Activated CD4-positive, CD25-positive, alpha-beta regulatory T cell treated with anti-CD3 and anti-CD28 coated beads, Interleukin-2, amount 50 U/mL, for 72 hours (primary cell): ENCODE data around the gene APAF1.
"Not testable (repeated sequence)": the region's sequence is repeated elsewhere in the genome, so short reads cannot be mapped to it uniquely, and the experiment has no call there.

Experiments used
- DNase-seq: peaks from one replicate; pipeline ENCODE4 v3.0.0; 2021

Gene APAF1

DNA sequence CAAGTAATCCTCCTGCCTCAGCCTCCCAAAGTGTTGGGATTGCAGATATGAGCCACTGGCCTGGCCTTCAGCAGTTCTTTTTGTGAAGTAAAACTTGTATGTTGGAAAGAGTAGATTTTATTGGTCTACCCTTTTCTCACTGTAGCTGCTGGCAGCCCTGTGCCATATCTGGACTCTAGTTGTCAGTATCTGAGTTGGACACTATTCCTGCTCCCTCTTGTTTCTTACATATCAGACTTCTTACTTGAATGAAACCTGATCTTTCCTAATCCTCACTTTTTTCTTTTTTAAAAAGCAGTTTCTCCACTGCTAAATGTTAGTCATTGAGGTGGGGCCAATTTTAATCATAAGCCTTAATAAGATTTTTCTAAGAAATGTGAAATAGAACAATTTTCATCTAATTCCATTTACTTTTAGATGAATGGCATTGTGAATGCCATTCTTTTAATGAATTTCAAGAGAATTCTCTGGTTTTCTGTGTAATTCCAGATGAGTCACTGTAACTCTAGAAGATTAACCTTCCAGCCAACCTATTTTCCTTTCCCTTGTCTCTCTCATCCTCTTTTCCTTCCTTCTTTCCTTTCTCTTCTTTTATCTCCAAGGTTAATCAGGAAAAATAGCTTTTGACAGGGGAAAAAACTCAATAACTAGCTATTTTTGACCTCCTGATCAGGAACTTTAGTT lies 88.7 kb downstream of the APAF1 start:
- no peak for DNase-seq

DNA sequence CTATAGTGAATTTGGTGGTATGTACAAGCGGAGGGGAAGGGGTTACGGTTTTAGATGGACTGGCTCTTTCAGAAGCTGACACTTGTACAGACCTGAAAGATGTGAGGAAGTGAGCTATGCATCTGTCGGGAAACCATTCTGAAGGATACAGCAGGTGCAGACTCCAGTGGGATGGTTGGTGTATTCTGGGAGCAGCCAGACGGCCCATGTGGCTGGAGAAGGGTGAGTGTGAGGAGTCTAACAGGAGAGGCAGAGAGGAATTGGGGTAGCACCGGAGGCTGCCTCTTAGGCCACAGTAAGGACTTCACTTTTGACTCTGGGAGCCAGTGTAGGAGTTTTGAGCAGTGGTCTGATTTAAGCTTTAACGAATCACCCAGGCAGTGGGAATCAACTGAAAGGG lies 90.7 kb downstream of the APAF1 start:
- DNase-seq: no peak

DNA sequence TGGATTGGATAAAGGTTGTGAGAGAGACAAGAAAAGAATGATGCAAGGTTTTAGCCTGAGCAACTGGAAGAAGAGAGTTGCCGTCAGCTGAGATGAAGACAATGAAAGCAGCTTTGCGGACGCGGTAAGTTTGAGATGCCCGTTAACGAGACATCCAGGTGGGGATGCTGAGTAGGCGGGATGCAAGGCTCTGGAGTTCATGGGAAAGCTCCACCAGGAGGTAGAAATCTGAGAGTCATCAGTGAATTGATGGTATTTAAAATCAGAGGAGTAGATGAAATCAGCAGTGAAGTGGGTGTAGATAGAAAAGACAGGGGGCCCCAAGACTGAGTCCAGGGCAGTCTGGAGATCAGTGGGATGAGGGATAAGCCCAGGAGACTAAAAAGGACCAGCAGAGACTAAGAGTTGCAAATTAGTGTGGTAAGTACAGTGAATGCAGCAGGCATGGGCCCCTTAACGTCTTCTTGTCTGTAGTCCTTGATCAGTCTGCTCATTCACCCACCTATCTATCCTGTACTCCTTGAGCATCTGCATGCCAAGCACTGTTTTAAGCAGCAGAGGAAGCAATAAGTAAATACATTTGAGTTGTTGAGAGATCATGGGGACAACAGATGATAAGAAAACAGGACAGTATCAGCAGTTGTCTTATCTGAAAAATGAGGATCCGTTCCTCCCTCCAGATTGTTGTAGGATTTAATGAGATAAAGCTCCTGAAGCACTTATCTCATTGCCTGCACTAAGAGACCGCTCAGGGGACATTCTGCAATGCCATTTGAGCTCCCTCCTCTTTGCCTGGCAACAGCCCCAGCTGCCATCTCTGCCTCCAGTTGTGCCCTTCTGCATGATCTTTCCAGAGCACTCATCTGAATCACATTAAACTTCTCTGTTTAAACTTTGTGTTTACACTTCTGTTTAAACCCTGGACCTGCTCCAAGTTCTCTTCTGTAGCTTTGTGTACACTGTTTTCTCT lies 91.5 kb downstream of the APAF1 start:
- DNase-seq: no peak

DNA sequence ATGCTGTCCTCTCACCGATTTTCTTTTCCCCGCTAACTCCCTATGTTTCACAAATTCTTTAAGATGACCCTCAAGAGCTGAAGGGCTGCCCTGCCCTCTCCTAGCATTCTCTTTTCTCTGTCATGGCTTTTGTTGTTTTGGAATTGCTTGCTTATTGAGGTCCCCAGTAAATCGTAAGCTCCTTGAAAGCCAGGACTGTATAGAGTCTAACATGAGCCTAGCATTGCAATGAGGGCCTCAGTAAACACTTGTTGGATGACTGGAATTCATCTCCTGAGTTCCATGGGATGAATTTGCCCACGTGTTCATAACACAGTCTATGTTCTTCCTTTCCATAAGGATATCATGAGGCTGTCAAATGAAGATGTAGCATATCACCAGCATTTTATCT lies 92.2 kb downstream of the APAF1 start:
- no peak for DNase-seq

DNA sequence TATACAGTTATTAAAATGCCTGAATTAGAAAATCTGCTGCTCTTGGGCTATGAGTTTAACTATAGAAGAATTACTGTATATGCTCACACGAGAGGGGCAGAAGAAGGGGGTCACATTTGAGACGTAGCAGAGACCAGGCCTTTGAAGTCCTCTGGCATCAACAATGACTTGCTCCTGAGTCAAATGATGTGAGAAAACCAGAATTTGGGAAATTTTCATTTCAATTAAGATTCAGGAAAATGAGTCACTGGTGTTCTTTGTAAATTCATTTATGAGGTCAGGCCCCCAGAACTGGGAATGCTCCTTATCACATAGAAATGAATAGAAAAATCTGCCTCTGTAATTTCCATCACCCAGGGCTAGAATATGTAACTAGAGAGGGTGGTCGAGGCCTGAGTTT lies 92.9 kb downstream of the APAF1 start:
- no peak for DNase-seq

DNA sequence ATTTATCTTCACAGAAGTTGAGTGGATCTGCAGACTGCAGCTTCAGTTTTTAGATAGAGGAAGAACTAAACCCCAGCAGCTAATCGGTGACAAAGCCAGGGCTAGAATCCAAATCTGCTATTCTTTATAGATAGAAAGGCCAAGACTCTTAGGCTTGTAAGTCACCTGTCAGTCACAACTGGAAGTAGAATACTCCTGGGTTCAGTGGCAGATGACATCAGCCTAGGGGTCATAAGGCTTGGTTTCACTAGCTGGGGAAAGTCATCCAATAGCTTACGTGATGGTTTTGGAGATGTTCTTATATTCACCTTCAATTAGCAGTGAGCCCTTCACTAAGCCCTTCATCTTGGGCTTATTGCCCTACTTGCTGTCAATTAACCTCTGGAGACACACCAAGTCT lies 93.4 kb downstream of the APAF1 start:
- no peak for DNase-seq

DNA sequence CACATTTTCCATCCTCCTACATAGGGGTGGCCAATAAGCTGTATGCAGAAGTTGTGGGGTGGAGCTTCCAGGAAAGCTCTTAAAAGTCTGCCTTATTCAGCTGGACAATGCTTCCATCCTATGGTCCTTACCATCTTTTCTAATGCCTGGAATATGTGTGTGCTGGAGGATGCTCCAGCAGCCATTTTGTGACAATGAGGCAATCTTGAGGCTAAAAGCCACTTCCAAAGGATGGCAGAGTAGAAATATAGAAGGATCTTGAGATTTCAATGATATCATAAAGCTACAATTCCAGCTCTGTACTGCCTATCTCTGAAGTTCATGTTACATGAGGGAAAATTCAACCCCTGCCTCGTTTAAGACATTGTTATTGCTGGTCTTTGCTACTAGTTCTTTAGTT lies 95.7 kb downstream of the APAF1 start:
- DNase-seq: no peak

DNA sequence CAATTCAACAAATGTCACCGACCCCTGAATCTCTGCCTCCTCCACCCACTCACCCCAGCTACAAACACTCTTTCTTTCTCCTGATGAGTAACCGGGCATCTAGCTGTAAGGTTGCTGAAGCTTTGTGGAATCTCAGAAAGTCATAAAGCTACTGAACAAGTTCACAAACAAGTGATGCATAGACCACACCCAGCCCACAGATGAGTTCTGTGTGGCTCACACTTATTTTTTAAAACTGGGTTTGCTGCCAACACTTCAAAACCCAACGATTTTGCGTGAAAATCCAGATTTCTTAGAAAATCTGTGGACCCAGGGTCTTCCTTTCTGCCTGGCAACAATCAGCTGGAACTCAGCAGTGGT lies 96.1 kb downstream of the APAF1 start:
- DNase-seq: no peak

DNA sequence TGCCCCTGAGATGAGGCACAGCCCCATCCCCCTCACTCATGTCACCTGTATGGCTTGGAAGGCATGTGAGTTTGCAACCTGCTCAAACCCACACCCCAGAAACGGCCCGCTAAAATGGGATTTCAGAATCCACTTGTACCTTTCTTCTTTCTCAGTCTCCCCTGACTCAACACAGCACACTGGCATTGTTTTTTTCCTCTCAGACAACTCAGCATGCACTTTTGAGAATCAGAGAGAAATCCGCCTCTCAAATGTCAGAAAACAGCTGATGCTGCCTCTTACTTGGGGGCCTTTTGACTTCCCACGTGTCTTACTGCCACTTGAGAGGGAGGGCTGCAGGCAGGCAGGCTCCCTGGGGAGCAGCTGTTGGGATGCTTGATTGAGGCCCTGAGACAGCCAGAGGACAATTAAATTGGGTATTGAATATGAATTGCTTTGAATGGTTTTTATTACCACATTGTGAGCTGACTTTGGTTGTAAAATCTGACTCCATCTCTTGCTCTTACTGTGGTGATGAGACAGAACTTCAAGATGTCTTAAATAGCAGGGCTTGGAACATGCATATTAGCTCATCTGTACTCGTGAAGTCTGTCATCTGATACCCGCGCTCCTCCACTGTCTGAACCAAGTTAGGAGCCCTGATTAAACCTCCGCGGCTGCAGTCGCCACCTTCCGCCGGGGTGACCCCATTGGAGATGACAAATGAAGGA lies 96.6 kb downstream of the APAF1 start:
- DNase-seq: no peak

DNA sequence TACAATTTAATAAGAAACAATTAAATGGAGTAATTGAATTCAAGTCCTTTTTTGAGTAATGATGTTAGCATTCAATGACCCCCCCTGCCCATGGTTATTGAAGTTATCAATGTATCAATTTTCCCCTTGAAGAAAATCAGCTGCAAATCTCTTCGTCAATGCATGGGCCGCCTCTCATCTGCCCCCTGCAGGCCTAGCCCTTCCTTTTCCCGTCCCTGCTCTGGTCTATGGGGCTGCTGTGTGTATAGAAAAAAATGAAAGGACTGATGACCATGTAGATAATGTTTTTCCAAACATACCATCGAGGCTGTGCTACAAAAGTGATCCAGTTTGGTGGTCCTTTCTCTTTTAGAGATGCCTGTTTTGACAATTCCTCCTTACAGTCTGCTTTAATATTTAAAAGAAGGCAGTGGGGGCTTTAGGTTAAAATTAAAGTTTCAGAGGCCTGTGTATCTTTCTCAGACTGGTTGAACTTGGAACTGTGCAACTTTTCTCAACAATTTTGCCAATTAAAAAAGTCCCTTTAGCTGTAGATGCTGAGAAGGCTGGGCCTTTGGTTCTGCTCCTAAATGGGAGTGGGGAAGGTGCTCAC lies 98.4 kb downstream of the APAF1 start:
- DNase-seq: no peak

DNA sequence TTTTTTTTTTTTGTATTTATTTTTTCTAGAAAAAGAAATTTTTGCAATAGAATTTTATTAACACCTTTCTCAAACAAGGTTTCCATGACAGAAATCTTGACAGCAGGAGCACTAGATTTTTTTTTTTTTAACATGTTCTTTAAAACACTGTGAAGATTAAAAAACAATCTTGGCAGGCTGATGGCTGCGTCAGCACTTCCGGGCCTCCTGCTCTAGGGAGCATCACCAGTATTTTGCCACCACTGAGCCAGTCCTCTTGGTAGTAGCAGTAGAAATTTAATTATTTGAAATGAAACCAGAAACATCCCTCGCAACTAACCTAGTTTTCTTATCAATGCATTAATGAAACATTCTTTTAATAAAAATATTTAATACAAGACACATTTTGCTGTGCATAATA lies 99.6 kb downstream of the APAF1 start:
- DNase-seq: no peak

DNA sequence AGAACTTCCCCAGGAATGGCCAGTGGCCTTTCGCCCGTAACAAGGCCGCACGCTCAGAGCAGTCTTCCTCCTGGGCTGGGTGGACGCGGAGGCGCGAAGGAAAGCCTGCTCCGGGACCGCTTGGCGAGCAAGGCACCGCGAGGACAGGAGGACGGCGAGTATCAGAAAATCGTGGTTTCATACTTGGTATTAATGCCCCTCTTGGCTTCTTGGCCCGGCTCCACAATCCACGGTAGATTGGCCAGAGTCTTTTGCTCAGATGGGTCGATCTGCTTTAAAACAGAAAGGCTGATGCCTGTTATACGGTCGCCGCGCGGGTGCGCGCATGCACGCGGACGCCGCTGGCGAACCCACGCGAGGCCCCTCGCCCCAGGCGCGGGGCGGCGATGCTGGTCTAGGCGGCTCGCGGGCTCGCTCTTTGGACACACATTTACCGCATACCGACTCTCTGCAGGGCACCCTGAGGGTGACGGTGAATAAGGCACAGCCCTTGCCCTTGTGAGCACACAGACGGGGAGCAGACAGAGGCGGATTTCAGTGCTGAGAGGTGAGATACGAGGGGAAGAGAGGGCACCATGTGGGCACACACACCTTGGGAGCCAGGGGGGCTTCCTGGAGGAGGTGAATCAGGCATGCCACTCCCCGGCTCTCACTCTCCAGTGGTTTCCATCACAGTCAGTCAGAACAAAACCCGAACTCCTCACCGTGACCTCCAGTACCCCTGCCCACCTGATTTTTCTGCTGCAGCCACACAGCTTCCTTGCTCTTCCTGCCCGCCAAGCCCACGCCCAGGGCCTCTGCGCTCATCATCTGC lies 100.7 kb downstream of the APAF1 start:
- DNase-seq: peak; percentile 39

DNA sequence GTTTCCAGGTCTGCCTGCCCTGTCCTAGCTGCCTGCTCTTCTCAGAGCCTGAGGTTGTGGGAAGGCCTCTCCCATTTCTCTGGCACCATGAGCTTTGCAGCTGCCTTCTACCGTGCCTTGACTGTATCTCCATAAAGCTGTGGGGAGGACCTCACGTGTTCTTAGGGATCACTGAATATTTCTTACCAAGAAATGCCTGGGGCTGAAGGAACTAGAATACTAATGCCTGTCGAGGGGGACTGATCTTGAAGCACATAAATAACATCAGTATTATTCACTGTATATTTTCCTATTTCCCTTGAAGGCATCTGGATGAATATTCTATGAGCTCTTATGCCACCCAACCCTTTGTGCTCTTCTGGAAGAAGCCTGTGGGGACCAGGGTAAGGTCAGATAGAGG lies 103.4 kb downstream of the APAF1 start:
- no peak for DNase-seq

DNA sequence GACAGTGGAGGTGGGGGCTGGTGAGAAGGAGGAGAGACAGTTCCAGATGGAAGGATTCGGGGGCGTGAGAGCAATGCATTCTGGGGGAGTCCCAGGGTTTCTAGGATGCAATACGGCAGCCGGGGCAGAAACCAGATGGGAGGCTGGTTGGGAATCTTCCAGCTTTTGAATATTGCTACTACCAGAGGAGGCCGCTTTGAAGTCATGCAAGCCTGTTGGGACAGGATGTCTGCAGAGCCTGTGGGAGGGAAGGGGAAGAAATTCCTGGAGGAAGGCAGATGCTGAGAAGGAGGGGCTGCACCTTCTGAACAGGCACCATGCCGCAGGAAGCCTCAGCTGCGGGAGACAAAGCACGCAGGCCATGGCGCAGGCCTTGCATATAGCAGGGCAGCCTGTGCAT lies 105.4 kb downstream of the APAF1 start:
- DNase-seq: no peak

DNA sequence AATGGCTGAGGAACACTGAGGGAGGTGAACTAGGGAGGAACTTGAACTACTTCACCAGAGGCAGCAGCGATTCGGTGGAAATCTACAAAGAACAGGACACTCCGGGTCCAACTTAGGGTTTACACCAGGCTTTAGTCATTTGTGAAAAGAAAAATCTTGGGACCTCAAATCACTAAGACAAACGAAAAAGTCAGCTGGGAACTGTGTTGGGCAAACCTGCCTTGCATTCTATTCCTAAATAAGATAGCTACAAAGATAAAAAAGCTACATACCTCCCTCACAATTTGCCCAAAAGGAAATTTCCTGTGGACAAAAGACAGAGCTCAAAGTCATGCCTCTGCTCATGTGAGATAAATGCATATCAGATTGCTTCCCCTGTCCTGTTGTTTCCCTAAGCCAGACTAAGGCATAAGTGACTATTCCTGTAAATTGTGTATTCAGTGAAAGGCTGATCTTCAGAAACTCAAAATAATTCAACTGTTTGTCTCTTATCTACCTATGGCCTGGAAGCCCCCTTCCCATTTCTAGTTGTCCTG lies 106.6 kb downstream of the APAF1 start:
- DNase-seq: no peak

DNA sequence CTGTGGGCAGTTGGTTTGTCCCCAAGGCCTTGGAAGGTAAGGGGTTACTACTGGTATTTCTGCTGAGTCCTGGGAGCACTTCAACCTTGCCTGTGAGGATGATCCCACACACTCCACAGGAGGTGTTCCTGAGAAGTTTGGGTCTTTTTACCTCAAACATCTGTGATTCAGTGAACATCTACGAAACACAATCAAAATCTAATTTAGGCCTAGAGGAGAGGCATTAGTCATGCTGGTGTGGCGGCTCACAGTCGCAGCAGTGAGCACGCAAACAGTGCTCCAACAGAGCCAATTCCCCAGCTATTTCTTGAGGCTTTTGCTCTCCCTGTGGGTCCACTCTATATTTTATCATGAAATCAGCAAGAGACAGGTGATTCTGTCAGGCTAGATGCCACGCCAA lies 107.6 kb downstream of the APAF1 start:
- no peak for DNase-seq

DNA sequence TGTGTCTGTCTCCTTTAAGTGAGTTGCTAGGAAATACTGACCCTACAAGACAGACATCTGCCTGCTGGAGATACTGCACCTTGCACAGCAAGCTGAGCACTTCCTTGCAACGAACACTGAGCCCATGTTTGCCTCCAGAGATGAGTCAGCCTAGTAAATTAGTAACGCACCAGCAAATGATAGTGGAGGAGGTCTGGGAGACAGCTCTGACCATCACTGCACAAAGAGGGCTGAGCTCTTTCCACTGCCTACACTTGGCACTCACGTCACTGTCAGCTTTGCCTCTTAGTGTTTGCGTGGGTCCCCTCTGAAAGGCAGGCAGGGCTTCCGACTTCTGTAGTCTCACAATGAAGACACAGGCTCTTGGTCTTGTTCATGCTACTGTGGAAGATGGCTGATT lies 109.0 kb downstream of the APAF1 start:
- DNase-seq: no peak

DNA sequence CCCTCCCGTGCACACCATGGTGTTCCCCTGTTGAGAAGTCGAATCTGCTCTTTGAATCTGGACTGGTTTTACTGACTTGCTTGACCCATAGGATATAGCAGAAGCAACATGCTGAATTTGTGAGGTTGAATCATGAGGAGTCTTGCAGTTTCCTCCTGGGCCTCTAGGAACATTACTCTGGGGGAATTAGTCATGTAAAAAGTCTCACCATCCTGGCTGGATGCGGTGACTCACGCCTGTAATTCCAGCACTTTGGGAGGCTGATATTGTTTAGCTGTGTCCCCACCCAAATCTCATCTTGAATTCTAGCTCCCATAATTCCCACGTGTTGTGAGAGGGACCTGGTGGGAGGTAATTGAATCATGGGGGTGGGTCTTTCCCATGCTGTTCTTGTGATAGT lies 110.8 kb downstream of the APAF1 start:
- DNase-seq: not testable (repeated sequence)

DNA sequence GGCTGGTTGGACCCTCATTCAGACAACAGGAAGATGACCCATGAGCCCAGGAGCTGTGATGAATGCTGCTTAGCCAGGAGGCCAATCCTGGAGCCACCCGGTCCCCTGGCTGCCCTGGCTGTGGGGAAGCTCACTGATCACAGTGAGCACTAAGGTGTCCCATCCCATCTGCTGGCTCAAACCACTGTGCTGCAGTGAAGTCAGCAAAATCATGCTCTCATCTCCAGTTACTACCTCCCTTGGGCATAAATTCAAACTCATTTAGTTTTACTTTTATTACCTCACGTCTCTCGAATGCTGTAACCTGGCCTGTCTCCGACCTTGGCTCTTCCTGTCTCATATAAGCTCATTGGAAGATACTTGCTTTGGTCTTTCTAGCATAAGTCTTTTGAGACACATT lies 112.4 kb downstream of the APAF1 start:
- DNase-seq: no peak

DNA sequence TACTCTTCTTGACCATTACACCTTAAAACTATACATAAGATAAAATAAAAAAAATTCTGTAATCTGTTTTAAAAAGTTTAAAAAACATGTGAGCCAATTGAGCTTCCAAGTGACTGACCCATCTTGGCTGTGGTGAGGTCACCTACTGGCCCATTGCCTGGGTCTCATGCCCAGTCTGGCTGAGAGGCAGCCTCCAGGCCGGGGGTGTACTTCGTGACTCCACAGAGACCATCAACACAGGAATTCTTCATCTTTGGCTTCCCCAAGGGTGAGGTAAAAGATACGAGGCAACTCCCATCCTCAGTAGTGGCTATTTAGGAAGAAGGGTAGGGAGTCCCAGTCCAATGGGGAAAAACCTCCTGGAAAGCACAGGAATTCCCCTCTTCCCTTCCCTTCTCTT lies 113.2 kb downstream of the APAF1 start:
- no peak for DNase-seq

DNA sequence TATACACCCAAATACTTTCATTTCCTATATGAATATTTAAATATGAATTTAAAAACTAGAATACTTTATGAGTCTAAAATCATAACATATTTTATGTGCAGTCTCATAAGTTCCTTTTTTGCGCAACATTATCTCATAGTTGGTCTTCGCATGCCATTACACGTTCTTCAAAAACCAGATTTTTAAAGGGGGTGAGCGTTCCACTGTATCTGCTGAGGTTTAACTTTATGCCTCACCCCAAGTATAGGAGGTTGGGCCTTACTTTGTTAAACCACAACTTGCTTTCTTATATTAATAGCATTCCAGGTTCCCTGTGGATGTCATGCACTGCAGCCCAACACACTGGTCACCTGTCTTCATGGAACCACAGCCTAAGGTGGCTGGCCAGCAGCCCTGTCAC lies 118.6 kb downstream of the APAF1 start:
- no peak for DNase-seq

DNA sequence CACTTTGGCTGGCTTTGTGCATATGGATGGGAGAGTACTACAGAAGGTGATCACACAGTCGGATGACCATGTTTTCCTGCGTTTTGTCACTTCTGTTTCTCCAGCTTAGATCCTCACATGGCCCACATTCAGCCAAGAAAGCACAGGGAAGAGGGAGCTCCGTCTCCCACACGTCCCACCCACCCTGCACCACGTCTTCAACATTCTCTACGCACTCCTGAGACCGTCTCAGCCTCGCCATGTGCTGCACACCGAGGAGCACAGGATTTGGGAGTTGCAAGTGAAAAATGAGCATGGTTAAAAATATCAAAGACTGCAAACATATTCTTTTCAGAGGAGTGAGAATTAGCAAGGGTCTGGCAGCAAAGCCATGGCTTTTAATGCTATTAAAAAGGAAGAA lies 122.2 kb downstream of the APAF1 start:
- DNase-seq: no peak
